GM21786 (cell line): ENCODE measurements around the gene KCNAB1.
A peak's percentile ranks its signal among the peaks of the same experiment; 100 is the strongest.
"Not testable (repeated sequence)": the region's sequence is repeated elsewhere in the genome, so short reads cannot be mapped to it uniquely, and the experiment has no call there.

Experiments used
- ATAC-seq: cut with Tn5 transposase; IDR thresholded peaks from one replicate; pipeline ENCODE4 v1.9.1; 2021; ENCODE audit not compliant: unreplicated experiment

The KCNAB1 gene

GRCh38 chr3:156135921-156136638 lies 15.7 kb downstream of the KCNAB1 start:
- ATAC-seq = no peak

GRCh38 chr3:156137397-156137796 lies 17.0 kb downstream of the KCNAB1 start:
- ATAC-seq = not testable (repeated sequence)

GRCh38 chr3:156140001-156140595 lies 19.7 kb downstream of the KCNAB1 start:
- no peak for ATAC-seq

DNA sequence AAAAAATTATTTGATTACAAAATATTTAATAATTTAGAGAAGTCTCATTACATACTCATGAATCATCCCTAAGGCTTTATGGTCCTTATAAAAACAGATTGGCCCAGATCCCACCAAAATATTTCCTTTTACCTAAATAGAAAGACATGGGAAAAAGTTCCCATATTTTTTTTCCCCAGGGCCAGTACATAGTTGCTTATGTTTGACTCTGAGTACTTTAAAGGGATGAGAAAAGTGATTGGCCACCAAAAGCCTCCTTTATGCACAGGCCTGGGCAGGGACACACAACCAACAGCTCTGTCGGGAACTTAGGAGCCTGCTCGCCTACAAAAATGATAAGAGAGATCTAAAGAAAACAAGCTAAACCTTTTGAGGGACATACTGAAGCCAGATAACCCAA lies 22.3 kb downstream of the KCNAB1 start:
- no peak for ATAC-seq

- ATAC-seq = no peak
Measured at GRCh38 chr3:156143136-156143535, 22.8 kb downstream of the KCNAB1 start.

DNA sequence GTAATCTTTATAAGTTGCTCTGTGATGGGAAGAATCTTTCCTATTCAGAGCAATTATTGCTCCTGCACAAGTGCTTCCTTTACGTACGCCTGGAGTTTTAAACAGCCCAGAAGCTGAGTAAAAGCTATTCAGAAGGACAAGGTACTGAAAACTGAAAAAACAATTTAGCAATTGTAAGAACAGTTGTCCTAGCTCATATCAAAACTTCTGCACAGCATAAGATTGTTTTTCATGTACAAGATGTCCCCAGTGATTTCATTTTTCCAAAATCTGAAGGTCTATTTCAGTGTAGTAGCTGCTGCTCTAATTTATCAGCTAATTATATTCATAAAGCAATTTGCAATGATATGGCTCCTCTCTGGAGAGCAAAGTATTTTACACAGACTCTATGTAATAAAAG lies 23.7 kb downstream of the KCNAB1 start:
- no peak for ATAC-seq

- ATAC-seq = no peak
Measured at GRCh38 chr3:156145866-156146265, 25.5 kb downstream of the KCNAB1 start.

DNA sequence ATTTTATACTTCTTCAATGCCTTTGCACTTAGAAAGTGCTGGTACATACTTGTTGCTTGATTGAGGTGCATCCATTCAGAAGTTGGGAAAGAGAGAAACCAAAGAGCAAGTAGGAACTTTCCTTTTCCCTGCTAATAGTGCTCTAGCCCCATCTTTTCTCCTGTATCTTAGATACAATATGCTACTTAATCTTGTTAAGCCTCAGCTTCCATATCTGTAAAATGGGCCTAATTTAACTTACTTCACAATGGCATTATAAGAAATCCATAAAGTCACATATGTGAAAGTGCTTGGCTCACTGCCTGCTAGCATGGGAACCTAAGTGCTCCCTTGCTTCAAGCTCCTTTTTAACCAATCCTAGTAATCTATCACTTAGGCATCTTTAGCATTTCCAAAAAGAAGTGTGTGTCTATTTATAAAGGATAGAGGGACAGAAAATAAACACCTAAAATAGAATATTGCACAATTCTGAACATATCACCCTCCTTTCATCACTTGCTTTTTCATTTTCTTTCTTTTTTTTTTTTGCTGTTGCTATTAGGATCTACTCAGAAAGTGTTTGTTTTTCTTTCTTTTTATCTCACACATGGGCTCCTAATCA lies 28.1 kb downstream of the KCNAB1 start:
- no peak for ATAC-seq

- ATAC-seq = no peak
Measured at GRCh38 chr3:156148946-156149381, 28.6 kb downstream of the KCNAB1 start.

- ATAC-seq = no peak
Measured at GRCh38 chr3:156149876-156150275, 29.5 kb downstream of the KCNAB1 start.

GRCh38 chr3:156150434-156151066 lies 30.2 kb downstream of the KCNAB1 start:
- peak; percentile 50 for ATAC-seq

- peak; percentile 62 for ATAC-seq
Measured at GRCh38 chr3:156151824-156152428, 31.5 kb downstream of the KCNAB1 start.

DNA sequence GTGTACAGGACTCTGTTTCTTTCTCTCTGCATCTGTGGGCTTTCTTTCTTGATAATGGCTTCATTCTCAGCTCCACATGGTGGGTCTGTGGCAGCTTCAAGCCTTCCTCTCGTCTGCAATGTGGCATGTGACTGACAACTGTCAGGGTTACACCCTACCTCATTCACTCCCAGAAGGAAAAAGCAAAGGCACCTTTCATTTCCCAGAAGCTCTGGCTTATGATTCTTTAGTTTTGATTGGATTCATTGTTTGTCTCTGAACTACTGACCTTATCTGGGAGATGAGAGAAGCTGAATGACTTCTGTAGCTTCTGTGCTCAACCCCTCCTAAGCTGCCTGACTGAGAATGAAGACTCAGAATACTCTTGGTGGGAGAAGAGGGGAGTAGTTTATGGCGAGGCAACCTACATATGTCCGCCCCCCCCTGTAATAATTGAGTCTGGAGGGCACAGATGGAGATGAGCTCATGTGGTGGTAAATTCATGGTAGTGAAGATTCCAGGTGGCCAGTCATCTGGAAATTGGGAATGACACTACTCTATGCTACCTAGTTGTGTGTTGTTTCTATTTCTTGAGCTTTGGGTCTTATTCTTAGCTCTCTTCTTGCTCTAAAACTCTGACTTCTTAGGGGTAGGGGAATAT lies 38.4 kb downstream of the KCNAB1 start:
- ATAC-seq = no peak

- ATAC-seq = peak; percentile 90
Measured at GRCh38 chr3:156160647-156161046, 40.3 kb downstream of the KCNAB1 start.

DNA sequence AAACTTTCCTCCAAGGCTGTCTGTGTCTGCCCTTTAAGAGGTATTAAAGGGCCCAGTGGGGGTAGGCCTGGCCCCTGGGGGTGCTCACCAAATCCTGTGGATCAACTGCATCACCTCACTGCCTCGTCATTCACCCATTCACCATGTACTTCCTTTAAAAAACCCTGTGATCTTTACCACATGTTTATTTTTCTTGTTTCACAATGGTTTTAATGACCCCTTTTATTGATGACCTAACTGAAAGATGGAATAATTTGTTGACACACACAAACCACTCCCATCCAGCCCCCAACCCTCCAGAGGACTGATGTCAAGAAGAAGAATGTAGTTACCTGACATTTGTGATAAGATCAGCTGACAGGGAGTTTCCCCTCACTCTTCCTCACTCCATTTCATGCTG lies 40.8 kb downstream of the KCNAB1 start:
- ATAC-seq = no peak

DNA sequence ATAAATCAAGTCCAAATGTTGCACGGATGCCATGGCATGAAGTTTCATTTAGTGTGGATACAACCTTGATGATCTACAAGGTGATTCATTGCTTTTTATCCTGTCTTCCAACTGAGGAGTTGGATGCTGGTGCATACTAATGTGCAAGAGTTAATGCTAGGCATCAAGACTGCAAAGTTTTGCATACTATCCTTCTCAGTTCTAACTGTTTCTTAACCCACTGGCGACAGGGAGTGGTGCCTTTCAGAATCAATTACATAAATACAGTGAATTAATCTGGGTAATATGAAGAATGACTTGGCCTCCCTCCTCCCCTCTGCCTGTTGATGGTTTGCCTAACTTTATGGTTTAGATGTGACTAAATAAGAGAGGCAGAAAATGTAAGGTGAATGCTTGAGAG lies 43.5 kb downstream of the KCNAB1 start:
- ATAC-seq = no peak

- no peak for ATAC-seq
Measured at GRCh38 chr3:156166808-156167207, 46.4 kb downstream of the KCNAB1 start.

GRCh38 chr3:156170571-156170970 lies 50.2 kb downstream of the KCNAB1 start:
- no peak for ATAC-seq

GRCh38 chr3:156171281-156172267 lies 51.2 kb downstream of the KCNAB1 start:
- ATAC-seq = no peak

- ATAC-seq = no peak
Measured at GRCh38 chr3:156172536-156172935, 52.2 kb downstream of the KCNAB1 start.
